Heart left ventricle (tissue), 16 donors: ENCODE results near the gene MMP24. TPM values are rescaled to one million over a fixed set of nuclear protein-coding genes. Genes with fewer than 3 reads are reported as not detected.

Experiments used
- ATAC-seq, 4 donors: fragments of 200-7000 bp; cut with Tn5 transposase; one replicate each; pipeline ENCODE4 v1.9.1; 2020 to 2022; ENCODE audit warnings: moderate library complexity in 4 of 4, mild to moderate bottlenecking in 3 of 4, moderate number of reproducible peaks in 1 of 4
- DNase-seq, 5 donors: peaks; one replicate each; pipeline ENCODE4 v3.0.0-alpha.2; 2020
- H3K27ac ChIP-seq, 12 donors: fragments of 200-600 bp; sonication (generic) in 4 of 12; one replicate each; pipeline versions ENCODE4 v1.5.0 to v1.8.0; 2016 to 2022; ENCODE audit warnings: mild to moderate bottlenecking in 2 of 12
- H3K27me3 ChIP-seq, 9 donors: fragments of 200-600 bp; sonication (generic) in 2 of 9; one replicate each; pipeline versions ENCODE4 v1.5.1 to v1.8.0; 2016 to 2022; ENCODE audit warnings: mild to moderate bottlenecking in 3 of 9
- H3K36me3 ChIP-seq, 9 donors: fragments of 200-600 bp; sonication (generic) in 2 of 9; one replicate each; pipeline versions ENCODE4 v1.5.0 to v1.8.0; 2018 to 2022; ENCODE audit warnings: mild to moderate bottlenecking in 2 of 9
- H3K4me1 ChIP-seq, 12 donors: fragments of 200-600 bp; sonication (generic) in 4 of 12; one replicate each; pipeline versions ENCODE4 v1.5.0 to v1.8.0; 2016 to 2022; ENCODE audit warnings: mild to moderate bottlenecking in 3 of 12
- H3K4me3 ChIP-seq, 12 donors: fragments of 200-600 bp; sonication (generic) in 4 of 12; one replicate each; pipeline versions ENCODE4 v1.5.0 to v1.8.0; 2017 to 2022; ENCODE audit warnings: mild to moderate bottlenecking in 9 of 12, moderate library complexity in 4 of 12
- H3K9me3 ChIP-seq, 12 donors: fragments of 200-600 bp; sonication (generic) in 4 of 12; one replicate each; pipeline versions ENCODE4 v1.5.0 to v1.8.0; 2016 to 2022; ENCODE audit warnings: mild to moderate bottlenecking in 1 of 12
- POLR2A ChIP-seq, 2 donors: fragments of 450-650 bp; IDR thresholded peaks; one replicate each; pipeline ENCODE4 v1.6.1; 2017; ENCODE audit warnings: antibody characterized with exemption in 2 of 2, mild to moderate bottlenecking in 2 of 2, moderate library complexity in 2 of 2
- WGBS, 4 donors: extraction: QIAGEN DNeasy Blood & Tissue Kit in 2 of 4; methylation state at CpG; one replicate each; pipeline versions ENCODE4 v1.1.5 to v1.1.7; 2013 to 2018; 5-methylcytosine and 5-hydroxymethylcytosine counted together
- intact Hi-C, 10 donors: fragments of 100-400 bp; cut with DNase I; formaldehyde crosslinking; loops; one replicate each; pipeline versions ENCODE4 v1.11.1 to v1.14.2; 2022
- polyA plus RNA-seq, 2 donors: library from polyadenylated mRNA; stranded (reverse); fragments of 200-250 nt; gene quantifications; one replicate each; pipeline ENCODE4 v1.2.3, GENCODE V29; 2013
- total RNA-seq, 9 donors: library from RNA; depleted of rRNA in 2 of 9; stranded (reverse); fragments of >200 nt in 2 of 9; fragmentation: NEBNext Ultra II Directional in 3 of 9; extraction: Animal tissue kit (Norgen Biotek cat#: 25700) in 3 of 9; gene quantifications; one replicate each; pipeline versions ENCODE4 v1.1.0 to v1.2.4, GENCODE V29; 2016 to 2023
- TF ChIP-seq, protein P1 (sequence below), 12 donors: fragments of 200-600 bp; sonication (generic) in 4 of 12; IDR thresholded peaks; one replicate each; pipeline versions ENCODE4 v1.5.0 to v1.8.0; 2018 to 2022; ENCODE audit warnings: antibody characterized with exemption in 12 of 12, mild to moderate bottlenecking in 5 of 12
- donor health status: ischemic (EF 13 %, LVEDD 7.1; RV severe dilation, severe dysfunction).
- donor health status: healthy with polysubstance abuse.
- donor health status: DM: no; HTN: yes; CAD: no.
- donor health status: DM: no; HTN: no; CAD: no.
- donor health status: ischemic (EF 25% LVEDD 6.9; RV normal size, moderate dysfunction).
- donor health status: ischemic (EF 25% LVEDD 5.7; RV mildly dilated, moderate dysfunction).
- donor health status: healthy.
- donor health status: DM: yes; HTN: yes; CAD: no.
- donor health status: ischemic (EF 35%, LVEDD 5.7; RV mildly dilated, moderate dysfunction).
- donor health status: nonischemic (EF 11% LVEDD 7.7; RV severe dilation, severe dysfunction).
- donor health status: DM: yes; HTN: yes; CAD: no.
- donor health status: PGD.
- donor health status: ischemic (EF 29% LVEDD 5.4; RV normal size, mild dysfunction).
- donor health status: nonischemic (EF 23%, LVEDD 6.1; RV moderate dilation, normal function).

MMP24 gene
- total and polyA plus RNA-seq, 11 donors, result 0.05 to 10.0 (median 0.25) TPM

DNA sequence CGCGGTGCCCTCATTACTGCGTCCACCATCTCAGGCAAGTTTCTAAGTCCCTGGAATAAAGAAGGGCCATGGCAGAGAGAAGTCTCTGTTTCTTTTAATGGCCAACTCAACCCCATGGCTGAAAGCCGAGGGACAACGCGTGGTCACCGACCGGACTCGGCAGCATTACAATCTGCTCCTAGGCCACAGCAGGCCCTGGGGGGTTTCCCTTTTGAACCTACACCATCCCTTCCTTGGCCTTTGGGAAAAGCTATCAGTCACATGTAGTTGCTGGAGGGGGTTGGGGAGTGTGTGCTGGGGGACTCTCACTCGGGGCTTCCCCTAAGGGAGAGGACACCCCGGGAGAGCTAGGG is 76.9 kb downstream of the MMP24 start:
- no peak for TF ChIP-seq POLR2A (IDR thresholded peaks at IDR 0.05)
- TF ChIP-seq, protein P1, sequence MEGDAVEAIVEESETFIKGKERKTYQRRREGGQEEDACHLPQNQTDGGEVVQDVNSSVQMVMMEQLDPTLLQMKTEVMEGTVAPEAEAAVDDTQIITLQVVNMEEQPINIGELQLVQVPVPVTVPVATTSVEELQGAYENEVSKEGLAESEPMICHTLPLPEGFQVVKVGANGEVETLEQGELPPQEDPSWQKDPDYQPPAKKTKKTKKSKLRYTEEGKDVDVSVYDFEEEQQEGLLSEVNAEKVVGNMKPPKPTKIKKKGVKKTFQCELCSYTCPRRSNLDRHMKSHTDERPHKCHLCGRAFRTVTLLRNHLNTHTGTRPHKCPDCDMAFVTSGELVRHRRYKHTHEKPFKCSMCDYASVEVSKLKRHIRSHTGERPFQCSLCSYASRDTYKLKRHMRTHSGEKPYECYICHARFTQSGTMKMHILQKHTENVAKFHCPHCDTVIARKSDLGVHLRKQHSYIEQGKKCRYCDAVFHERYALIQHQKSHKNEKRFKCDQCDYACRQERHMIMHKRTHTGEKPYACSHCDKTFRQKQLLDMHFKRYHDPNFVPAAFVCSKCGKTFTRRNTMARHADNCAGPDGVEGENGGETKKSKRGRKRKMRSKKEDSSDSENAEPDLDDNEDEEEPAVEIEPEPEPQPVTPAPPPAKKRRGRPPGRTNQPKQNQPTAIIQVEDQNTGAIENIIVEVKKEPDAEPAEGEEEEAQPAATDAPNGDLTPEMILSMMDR (IDR thresholded peaks at IDR 0.05), result no peak
- ATAC-seq (no peak), DNase-seq (no peak)
- intact Hi-C loops, result loop anchor here in 4 of 10 donors (2.0 to 5.0 kb wide), 2 partner anchors 135 to 144 kb away; partner anchors contain the start of gene GDF5 (in 1 of the 4)
- Histone ChIP-seq H3K9me3 (no peaks in the 10 kb centered on the region), H3K27me3 (no peaks in the 10 kb centered on the region), H3K4me1 (peaks cover 0 to 33% (median 15%) of the 10 kb centered on the region in 12 donors), H3K36me3 (peaks cover 0 to 18% (median 8%) of the 10 kb centered on the region in 9 donors), H3K4me3 (no peak overlapping the region), H3K27ac (peak overlapping the region in 1 of 12 donors; percentile 38)
- 69 to 80% (median 74%) methylated on average over 10 to 11 of the region's 11 CpGs for WGBS, 4 donors

DNA sequence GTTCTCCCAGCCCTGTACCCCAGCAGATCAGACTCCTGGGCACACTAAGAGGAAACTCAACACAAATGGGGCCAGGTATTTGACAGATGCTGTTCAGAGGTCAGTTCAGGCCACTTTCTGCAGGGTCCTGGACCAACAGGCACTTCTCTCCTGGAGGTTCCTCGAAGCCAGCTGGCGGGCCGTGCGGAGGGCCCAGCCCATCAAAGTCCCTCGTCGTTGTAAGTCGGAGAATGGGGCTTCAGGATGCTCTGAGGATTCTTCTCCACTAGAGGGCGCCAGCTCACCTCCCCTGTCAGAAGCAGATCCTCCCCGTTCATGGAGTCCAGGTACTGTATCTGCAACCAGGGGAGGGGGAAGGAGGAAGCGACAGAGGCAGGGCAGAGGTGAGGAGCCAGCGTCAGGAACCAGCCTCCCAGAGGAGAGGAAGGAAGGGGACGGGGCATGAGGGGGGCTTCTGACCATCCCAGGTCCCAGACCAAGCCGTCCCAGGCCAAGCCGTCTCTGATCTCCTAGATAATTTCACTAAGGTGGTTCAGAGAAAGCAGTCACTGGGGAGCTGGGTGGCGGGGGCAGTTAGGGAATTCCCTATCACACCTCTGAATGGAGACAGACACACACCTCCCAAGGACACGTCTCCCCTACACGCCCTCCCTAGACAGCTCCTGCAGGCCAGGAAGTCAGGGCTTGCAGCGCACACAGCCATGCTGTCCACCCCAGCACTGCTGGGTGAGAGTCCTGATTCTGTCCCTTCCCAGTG is 77.4 kb downstream of the MMP24 start:
- ATAC-seq, result peak in 3 of 4 donors; percentile 52 to 57 (median 54)
- intact Hi-C loops, result loop anchor here (1.0 to 5.0 kb wide), 5 partner anchors 133 to 143 kb away; partner anchors contain the start of gene GDF5 (in 6 of the 10)
- peaks cover 0 to 36% (median 18%) of the 10 kb centered on the region in 12 donors for H3K4me1 ChIP-seq

DNA sequence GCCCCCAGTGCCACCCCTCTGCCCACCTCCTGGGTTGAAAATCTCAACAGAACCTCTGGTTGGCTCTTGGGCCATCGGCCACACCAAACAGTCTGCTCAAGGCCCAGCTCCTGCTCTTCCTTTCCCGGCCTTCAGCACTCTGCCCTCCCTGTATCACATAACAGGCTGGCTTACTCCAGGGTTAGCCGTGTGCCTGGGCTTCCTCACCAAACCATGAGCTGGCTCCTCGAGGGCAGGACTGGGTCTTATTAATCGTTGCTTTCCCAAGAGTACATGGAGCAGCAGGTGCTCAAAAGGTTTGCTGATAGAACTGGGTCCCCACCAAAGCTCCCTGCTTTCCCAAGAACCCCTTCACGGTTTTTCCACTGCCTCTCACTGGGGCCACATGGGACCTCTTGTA is 78.5 kb downstream of the MMP24 start:
- Histone ChIP-seq H3K27ac (peak overlapping the region in 1 of 12 donors; percentile 48), H3K4me1 (peaks cover 0 to 36% (median 18%) of the 10 kb centered on the region in 12 donors), H3K27me3 (no peaks in the 10 kb centered on the region), H3K9me3 (no peaks in the 10 kb centered on the region), H3K4me3 (no peak overlapping the region), H3K36me3 (peaks cover 0 to 21% (median 8%) of the 10 kb centered on the region in 9 donors)
- TF ChIP-seq, protein P1 (IDR thresholded peaks at IDR 0.05), result no peak
- no peak for TF ChIP-seq POLR2A (IDR thresholded peaks at IDR 0.05)
- no peak for DNase-seq
- WGBS, 4 donors, result 88 to 93% (median 90%) methylated on average over 6 of the region's 6 CpGs
- ATAC-seq, result no peak
- intact Hi-C loops, result loop anchor here in 9 of 10 donors (1.0 to 5.0 kb wide), 7 partner anchors 37 to 142 kb away; partner anchors contain the start of gene GDF5 (in 6 of the 9)

More for the DNA sequence above, 77.4 kb downstream of the MMP24 start:
- DNase-seq, result peak; percentile 70 to 79 (median 78)
- peaks cover 0 to 18% (median 8%) of the 10 kb centered on the region in 9 donors for H3K36me3 ChIP-seq
- no peak overlapping the region for H3K27ac ChIP-seq
- WGBS, 4 donors, result 15 to 47% (median 35%) methylated on average over 13 to 18 of the region's 18 CpGs
- H3K27me3 ChIP-seq, result no peaks in the 10 kb centered on the region
- no peak overlapping the region for H3K4me3 ChIP-seq
- no peaks in the 10 kb centered on the region for H3K9me3 ChIP-seq
- TF ChIP-seq, protein P1 (IDR thresholded peaks at IDR 0.05), result peak; percentile 82 to 94 (median 88)
- TF ChIP-seq POLR2A (IDR thresholded peaks at IDR 0.05), result no peak
